Upper lobe of left lung (tissue), 4 donors: ENCODE results near the gene MRGPRF.

ENCODE experiments used
- POLR2A ChIP-seq, 4 donors: fragments of 450-650 bp; IDR thresholded peaks; one replicate each; pipeline ENCODE4 v1.5.1; 2016 to 2017; ENCODE audit warnings: antibody characterized with exemption in 4 of 4, mild to moderate bottlenecking in 2 of 4
- POLR2AphosphoS5 ChIP-seq, 2 donors: sonication (generic); formaldehyde crosslinking; IDR thresholded peaks; one replicate each; pipeline ENCODE4 v1.5.1; 2017; ENCODE audit warnings: antibody characterized with exemption in 2 of 2

DNA sequence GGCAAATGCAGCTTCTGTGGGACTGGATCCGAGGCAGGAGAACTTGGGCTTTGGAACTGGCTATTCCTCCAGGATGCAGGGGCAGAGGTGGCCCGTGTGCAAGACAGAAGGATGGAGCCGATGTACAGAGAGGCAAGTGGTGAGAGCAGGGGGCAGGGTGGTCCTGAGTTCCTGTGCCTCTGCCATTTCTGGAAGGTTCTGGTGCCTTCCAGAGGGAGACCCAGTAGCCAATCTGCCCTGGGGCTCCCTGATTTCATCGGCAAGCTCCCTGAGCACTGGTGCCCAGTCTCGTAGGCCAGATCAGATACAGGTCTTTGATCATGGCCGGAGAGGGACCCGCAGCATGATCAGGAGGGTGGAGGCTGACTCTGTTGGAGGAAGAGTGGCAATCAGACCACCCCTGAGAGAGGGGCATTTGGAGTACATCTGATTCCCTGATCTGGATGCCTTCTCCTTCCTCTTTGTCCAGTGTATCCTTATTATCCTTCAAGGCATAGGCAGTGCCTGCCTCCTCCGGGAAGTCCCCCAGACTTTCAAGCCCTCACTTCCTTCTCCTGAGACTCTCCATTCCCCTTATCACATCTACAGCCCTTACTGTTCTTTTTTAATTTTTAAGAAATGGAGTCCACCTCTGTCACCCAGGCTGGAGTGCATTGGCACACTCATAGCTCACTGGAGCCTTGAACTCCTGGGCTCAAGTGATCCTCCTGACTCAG is 42.0 kb downstream of the MRGPRF start:
- TF ChIP-seq POLR2A (IDR thresholded peaks at IDR 0.05), result no peak
- TF ChIP-seq POLR2AphosphoS5 (IDR thresholded peaks at IDR 0.05), result no peak
